Right atrium auricular region (tissue), 2 donors: ENCODE measurements around the gene HCRTR2. TPM values are rescaled to one million over a fixed set of nuclear protein-coding genes. Genes with fewer than 3 reads are reported as not detected.

Experiments
- DNase-seq: peaks from one replicate; pipeline ENCODE4 v3.0.0-alpha.2; 2019; ENCODE audit warnings: low spot score
- H3K27ac ChIP-seq, 2 donors: fragments of 200-600 bp; sonication (generic); 1 replicate in 1 of 2; 2 replicates in 1 of 2; pipeline ENCODE4 v1.5.1; 2016 to 2019
- H3K27me3 ChIP-seq, 2 donors: fragments of 200-600 bp; sonication (generic); one replicate each; pipeline versions ENCODE4 v1.5.1 to v1.6.0; 2017 to 2019
- H3K36me3 ChIP-seq: fragments of 200-600 bp; sonication (generic); one replicate; pipeline ENCODE4 v1.5.1; 2016
- H3K4me1 ChIP-seq, 2 donors: fragments of 200-600 bp; sonication (generic); one replicate each; pipeline versions ENCODE4 v1.5.1 to v1.6.0; 2017 to 2019
- H3K4me3 ChIP-seq, 2 donors: fragments of 200-600 bp; sonication (generic); 1 replicate in 1 of 2; 2 replicates in 1 of 2; pipeline ENCODE4 v1.5.1; 2017 to 2019; ENCODE audit warnings: mild to moderate bottlenecking in 1 of 2, moderate library complexity in 1 of 2
- H3K9me3 ChIP-seq, 2 donors: fragments of 200-600 bp; sonication (generic); one replicate each; pipeline ENCODE4 v1.5.1; 2019
- total RNA-seq, 2 donors: library from RNA; depleted of rRNA; stranded (reverse); fragments of >200 nt; gene quantifications; one replicate each; pipeline ENCODE4 v1.1.0, GENCODE V29; 2016
- TF ChIP-seq, protein P1 (sequence below), 2 donors: fragments of 200-600 bp; sonication (generic); IDR thresholded peaks; one replicate each; pipeline ENCODE4 v1.5.1; 2019; ENCODE audit warnings: antibody characterized with exemption in 2 of 2

The HCRTR2 gene
- not detected for total RNA-seq

DNA sequence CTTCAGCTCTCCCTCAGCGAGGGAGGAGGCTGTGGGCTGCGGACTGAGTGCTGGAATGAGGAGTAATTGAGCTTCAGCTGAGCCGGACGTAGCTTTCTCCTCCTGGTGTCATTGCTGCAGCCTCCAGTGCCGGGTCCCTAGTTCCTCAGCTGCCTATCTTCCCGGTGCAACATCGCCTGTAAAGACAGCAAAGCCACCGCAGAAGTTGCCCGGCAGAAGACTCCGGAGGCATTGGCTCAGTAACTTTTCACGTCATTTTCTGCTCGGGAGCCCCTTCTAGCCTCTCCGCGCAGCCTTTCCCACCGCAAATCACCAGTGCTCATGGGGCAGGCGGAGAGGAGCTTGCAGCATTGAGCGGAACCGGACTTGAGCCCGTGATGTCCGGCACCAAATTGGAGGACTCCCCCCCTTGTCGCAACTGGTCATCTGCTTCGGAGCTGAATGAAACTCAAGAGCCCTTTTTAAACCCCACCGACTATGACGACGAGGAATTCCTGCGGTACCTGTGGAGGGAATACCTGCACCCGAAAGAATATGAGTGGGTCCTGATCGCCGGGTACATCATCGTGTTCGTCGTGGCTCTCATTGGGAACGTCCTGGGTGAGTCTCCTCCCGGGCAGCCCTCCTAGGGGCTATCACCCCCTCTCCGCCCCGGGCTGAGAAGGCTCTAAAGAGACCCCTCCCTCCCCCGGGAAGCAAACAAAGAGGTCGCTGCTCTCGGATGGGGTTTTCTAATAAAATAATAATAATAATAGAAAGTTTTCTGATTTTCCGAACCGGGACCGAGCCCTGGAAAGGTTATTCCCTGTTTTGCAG, at the start of gene HCRTR2:
Gene HCRTR2, plus strand, starts transcription at position 305 of the 816 bp plus-strand sequence. Its CDS starts 73 bp downstream, at position 378.
- no peak for DNase-seq
- Histone ChIP-seq H3K27ac (no peak within 1 kb of the TSS), H3K9me3 (no peaks in the 10 kb centered on the region), H3K4me3 (peak within 1 kb of the TSS; percentile 21 to 33), H3K36me3 (no peaks in the 10 kb centered on the region), H3K4me1 (peaks cover 0 to 6% of the 10 kb centered on the region in 2 donors), H3K27me3 (no peaks in the 10 kb centered on the region)
- TF ChIP-seq, protein P1, sequence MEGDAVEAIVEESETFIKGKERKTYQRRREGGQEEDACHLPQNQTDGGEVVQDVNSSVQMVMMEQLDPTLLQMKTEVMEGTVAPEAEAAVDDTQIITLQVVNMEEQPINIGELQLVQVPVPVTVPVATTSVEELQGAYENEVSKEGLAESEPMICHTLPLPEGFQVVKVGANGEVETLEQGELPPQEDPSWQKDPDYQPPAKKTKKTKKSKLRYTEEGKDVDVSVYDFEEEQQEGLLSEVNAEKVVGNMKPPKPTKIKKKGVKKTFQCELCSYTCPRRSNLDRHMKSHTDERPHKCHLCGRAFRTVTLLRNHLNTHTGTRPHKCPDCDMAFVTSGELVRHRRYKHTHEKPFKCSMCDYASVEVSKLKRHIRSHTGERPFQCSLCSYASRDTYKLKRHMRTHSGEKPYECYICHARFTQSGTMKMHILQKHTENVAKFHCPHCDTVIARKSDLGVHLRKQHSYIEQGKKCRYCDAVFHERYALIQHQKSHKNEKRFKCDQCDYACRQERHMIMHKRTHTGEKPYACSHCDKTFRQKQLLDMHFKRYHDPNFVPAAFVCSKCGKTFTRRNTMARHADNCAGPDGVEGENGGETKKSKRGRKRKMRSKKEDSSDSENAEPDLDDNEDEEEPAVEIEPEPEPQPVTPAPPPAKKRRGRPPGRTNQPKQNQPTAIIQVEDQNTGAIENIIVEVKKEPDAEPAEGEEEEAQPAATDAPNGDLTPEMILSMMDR (IDR thresholded peaks at IDR 0.05): no peak

DNA sequence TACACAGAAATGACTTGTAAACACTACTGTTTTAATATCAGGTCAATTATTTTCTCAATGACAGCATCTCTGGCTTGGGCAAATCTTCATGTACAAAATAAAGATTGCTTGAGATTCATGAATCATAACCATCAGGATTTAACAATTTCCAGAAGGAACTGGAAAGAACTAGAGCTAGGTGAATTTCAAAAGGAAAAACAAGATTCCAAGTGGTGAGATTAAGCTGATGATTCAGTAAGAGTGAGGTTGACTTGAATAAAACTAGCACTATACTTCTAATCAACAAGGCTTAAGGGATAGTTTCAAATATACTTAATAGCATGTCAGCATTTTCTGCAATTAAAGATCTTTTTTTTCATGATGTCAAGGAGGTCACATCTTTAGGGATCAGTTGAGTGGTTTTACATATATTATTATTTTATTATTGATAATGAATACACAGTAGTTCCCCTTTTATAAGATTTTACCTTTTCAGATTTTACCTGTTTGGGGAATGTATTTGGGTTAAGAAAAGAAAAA, 43.5 kb upstream of the HCRTR2 start:
- H3K27ac ChIP-seq: no peak overlapping the region
- no peak overlapping the region for H3K4me3 ChIP-seq
- no peaks in the 10 kb centered on the region for H3K27me3 ChIP-seq
- no peak for DNase-seq
- no peaks in the 10 kb centered on the region for H3K4me1 ChIP-seq
- H3K36me3 ChIP-seq: no peaks in the 10 kb centered on the region
- no peaks in the 10 kb centered on the region for H3K9me3 ChIP-seq
- TF ChIP-seq, protein P1 (IDR thresholded peaks at IDR 0.05): no peak

DNA sequence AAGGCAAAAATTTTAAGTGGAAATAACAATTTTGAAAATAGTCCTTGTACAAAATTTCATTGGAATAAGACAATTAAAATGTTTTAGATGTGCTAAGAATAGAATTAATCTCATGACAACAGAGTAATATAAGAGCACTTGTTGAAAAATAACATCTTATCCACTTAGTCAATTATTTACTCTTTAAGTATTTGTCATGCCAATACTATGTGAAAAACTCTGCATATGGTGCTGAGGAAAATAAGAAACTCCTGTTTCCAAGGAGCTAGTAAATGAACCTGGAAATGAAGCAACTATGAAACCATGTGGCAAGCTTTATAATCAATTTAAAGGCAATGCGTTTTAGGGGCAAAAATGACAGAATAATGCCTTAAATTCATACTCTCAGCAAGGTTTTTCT, 42.7 kb upstream of the HCRTR2 start:
- Histone ChIP-seq H3K27ac (no peak overlapping the region), H3K27me3 (no peaks in the 10 kb centered on the region), H3K9me3 (no peaks in the 10 kb centered on the region), H3K4me3 (no peak overlapping the region), H3K36me3 (no peaks in the 10 kb centered on the region), H3K4me1 (no peaks in the 10 kb centered on the region)
- DNase-seq: no peak
- TF ChIP-seq, protein P1 (IDR thresholded peaks at IDR 0.05): no peak

DNA sequence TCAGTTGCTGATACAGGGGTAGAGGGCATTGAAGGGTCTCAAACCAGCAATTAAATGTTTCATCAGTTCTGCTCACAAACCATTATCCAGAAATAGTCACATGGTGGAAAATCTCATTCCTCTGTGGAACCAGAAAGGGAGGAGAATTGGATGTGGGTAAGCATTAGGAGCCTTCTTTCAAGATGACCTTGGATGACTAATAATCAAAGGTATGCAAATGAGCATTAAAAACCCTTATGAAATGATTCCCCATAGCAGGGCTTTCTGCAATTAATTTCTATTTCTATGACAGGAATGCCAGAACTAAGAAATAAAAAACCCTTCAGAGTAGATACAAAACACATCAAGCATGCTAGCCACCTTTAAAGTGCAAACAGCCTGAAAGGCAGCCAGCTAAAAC, 37.4 kb upstream of the HCRTR2 start:
- no peaks in the 10 kb centered on the region for H3K4me1 ChIP-seq
- no peaks in the 10 kb centered on the region for H3K9me3 ChIP-seq
- no peaks in the 10 kb centered on the region for H3K36me3 ChIP-seq
- DNase-seq: no peak
- no peaks in the 10 kb centered on the region for H3K27me3 ChIP-seq
- H3K4me3 ChIP-seq: no peak overlapping the region
- TF ChIP-seq, protein P1 (IDR thresholded peaks at IDR 0.05): no peak
- no peak overlapping the region for H3K27ac ChIP-seq

DNA sequence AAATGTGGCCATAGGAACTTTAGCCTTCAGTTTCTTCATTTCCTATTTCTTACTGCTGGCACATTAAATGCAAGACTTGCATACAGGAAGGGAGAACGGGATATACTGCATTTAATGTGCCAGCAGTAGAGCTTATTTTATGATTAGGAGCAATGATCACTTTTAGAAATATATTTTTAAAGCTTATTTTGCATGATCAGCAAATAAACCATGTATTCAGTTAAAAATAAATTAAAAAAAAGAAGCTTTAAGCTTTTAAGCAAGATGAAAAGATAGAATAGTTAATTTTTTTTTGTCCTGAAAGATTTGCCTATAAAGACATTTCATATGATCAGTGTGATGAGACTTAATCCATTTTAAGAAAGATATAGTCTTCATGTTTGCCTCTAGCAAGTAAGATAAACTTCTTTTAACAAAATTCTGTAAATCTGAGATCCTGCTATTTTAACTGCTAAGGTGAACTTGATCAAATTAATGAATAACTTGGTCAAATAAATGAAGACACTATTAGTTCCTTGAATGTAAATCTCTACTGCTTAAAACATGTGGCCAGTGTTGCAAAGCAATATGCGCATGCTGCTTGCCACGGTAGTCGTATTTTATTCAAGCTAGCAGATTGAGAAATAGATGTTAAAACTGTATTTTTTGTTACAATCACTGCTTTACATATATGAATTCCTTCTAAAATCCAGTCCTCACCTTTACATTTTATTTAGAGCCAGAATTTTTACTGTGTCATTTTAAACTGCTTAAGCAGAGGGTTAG, 36.2 kb upstream of the HCRTR2 start:
- Histone ChIP-seq H3K27me3 (no peaks in the 10 kb centered on the region), H3K4me3 (no peak overlapping the region), H3K36me3 (no peaks in the 10 kb centered on the region), H3K9me3 (no peaks in the 10 kb centered on the region), H3K27ac (no peak overlapping the region), H3K4me1 (no peaks in the 10 kb centered on the region)
- TF ChIP-seq, protein P1 (IDR thresholded peaks at IDR 0.05): no peak
- no peak for DNase-seq
